A673 (cell line): ENCODE results near the gene AFF2. TPM values are rescaled to one million over a fixed set of nuclear protein-coding genes. Genes with fewer than 3 reads are reported as not detected.

Experiments used
- BruUV-seq: library from RNA; stranded (reverse); fragments of 400-500 nt; replicated peaks from 2 replicates; lab custom pipeline; 2021; lab: Mats Ljungman, UMichigan
- CTCF ChIA-PET: fragments of 300-600 bp; sonication (Branson Sonifier 250); formaldehyde crosslinking; loops from one replicate; lab custom pipeline; 2022; ENCODE audit warnings: antibody characterized with exemption; lab: Charles Lee
- POLR2A ChIA-PET: fragments of 300-600 bp; sonication (Branson Sonifier 250); formaldehyde crosslinking; loops from one replicate; lab custom pipeline; 2022; ENCODE audit warnings: antibody characterized with exemption; ENCODE audit not compliant: low non-redundant PET; lab: Charles Lee
- DNase-seq: peaks from one replicate; pipeline ENCODE4 v3.0.0-alpha.2; 2015; ENCODE audit warnings: low spot score
- H3K27ac ChIP-seq: fragments of 200-600 bp; sonication (generic); 2 replicates; pipeline ENCODE4 v1.5.1; 2016; ENCODE audit warnings: mixed run types, low read depth, mild to moderate bottlenecking, mixed read lengths, antibody characterized with exemption, low read length; ENCODE audit not compliant: poor library complexity, severe bottlenecking
- H3K27me3 ChIP-seq: fragments of 200-600 bp; sonication (generic); replicated peaks from 2 replicates; pipeline ENCODE4 v1.6.1; 2017; ENCODE audit warnings: mixed run types, low read depth, mild to moderate bottlenecking, mixed read lengths, antibody characterized with exemption, low read length; ENCODE audit not compliant: insufficient read depth, poor library complexity
- H3K36me3 ChIP-seq: fragments of 200-600 bp; sonication (generic); 2 replicates; pipeline ENCODE4 v1.6.1; 2016; ENCODE audit warnings: mixed run types, mild to moderate bottlenecking, mixed read lengths, antibody characterized with exemption, low read length; ENCODE audit not compliant: insufficient read depth, poor library complexity, severe bottlenecking
- H3K4me1 ChIP-seq: fragments of 200-600 bp; sonication (generic); 2 replicates; pipeline ENCODE4 v1.6.1; 2017; ENCODE audit warnings: mixed run types, mild to moderate bottlenecking, mixed read lengths, antibody characterized with exemption, low read length; ENCODE audit not compliant: insufficient read depth, poor library complexity, severe bottlenecking
- H3K4me3 ChIP-seq: fragments of 200-600 bp; sonication (generic); 2 replicates; pipeline ENCODE4 v1.5.1; 2016; ENCODE audit warnings: low read depth, mixed run types, mild to moderate bottlenecking, mixed read lengths, low read length; ENCODE audit not compliant: poor library complexity, severe bottlenecking
- H3K9me3 ChIP-seq: fragments of 200-600 bp; sonication (generic); 2 replicates; pipeline ENCODE4 v1.6.1; 2016; ENCODE audit warnings: mixed run types, low read depth, mild to moderate bottlenecking, mixed read lengths, antibody characterized with exemption, low read length; ENCODE audit not compliant: poor library complexity, severe bottlenecking
- CTCF ChIP-seq: fragments of 300-800, 200-600 bp; sonication (generic); conservative IDR thresholded peaks from 2 replicates; pipeline ENCODE4 v1.5.1; 2017; ENCODE audit warnings: low read depth, mild to moderate bottlenecking, antibody characterized with exemption, low read length, moderate library complexity, mixed read lengths
- EZH2 ChIP-seq: fragments of 200-600 bp; sonication (generic); IDR thresholded peaks from 2 replicates; pipeline ENCODE4 v1.6.1; 2017; ENCODE audit warnings: borderline replicate concordance, low read depth, mild to moderate bottlenecking, mixed read lengths, antibody characterized with exemption, low read length; ENCODE audit not compliant: poor library complexity, severe bottlenecking
- intact Hi-C: fragments of 100-400 bp; cut with micrococcal nuclease; formaldehyde crosslinking; loops from one replicate; pipeline ENCODE4 v1.10.0; 2022; ENCODE audit not compliant: unreplicated experiment
- total RNA-seq: library from RNA; stranded (reverse); gene quantifications from 2 replicates; pipeline ENCODE4 v1.2.3, GENCODE V29; 2021

The AFF2 gene
- total RNA-seq, 1 experiment from 2014 or later = not detected

- CTCF ChIA-PET = no interaction called here
- no peaks in the 10 kb centered on the region for H3K9me3 ChIP-seq
- no peaks in the 10 kb centered on the region for H3K27me3 ChIP-seq
- H3K4me1 ChIP-seq = no peaks in the 10 kb centered on the region
- no TSS peak for BruUV-seq
- H3K36me3 ChIP-seq = no peaks in the 10 kb centered on the region
- TF ChIP-seq EZH2 = no peak
- no peak for TF ChIP-seq CTCF
- POLR2A ChIA-PET = no interaction called here
- intact Hi-C loops = no loop called here
- H3K4me3 ChIP-seq = no peak overlapping the region
- no peak overlapping the region for H3K27ac ChIP-seq
- no peak for DNase-seq
Measured at GRCh38 chrX:148609515-148610327, 109.3 kb downstream of the AFF2 start.

- BruUV-seq = no TSS peak
- Histone ChIP-seq H3K4me1 (no peaks in the 10 kb centered on the region), H3K9me3 (no peaks in the 10 kb centered on the region), H3K27ac (no peak overlapping the region), H3K36me3 (no peaks in the 10 kb centered on the region), H3K4me3 (no peak overlapping the region), H3K27me3 (no peaks in the 10 kb centered on the region)
- TF ChIP-seq EZH2 (no peak), CTCF (no peak)
- intact Hi-C loops = no loop called here
- DNase-seq = no peak
- ChIA-PET POLR2A (no interaction called here), CTCF (no interaction called here)
Measured at GRCh38 chrX:148610328-148610698, 109.9 kb downstream of the AFF2 start.

GRCh38 chrX:148611993-148612392 is 111.6 kb downstream of the AFF2 start:
- TF ChIP-seq EZH2 = no peak
- H3K36me3 ChIP-seq = no peaks in the 10 kb centered on the region
- H3K4me1 ChIP-seq = no peaks in the 10 kb centered on the region
- DNase-seq = no peak
- ChIA-PET POLR2A (no interaction called here), CTCF (no interaction called here)
- no TSS peak for BruUV-seq
- intact Hi-C loops = no loop called here
- H3K9me3 ChIP-seq = no peaks in the 10 kb centered on the region
- H3K27ac ChIP-seq = no peak overlapping the region
- H3K27me3 ChIP-seq = no peaks in the 10 kb centered on the region
- no peak overlapping the region for H3K4me3 ChIP-seq

- H3K4me3 ChIP-seq = no peak overlapping the region
Measured at GRCh38 chrX:148612431-148612830, 112.0 kb downstream of the AFF2 start.

More at GRCh38 chrX:148612431-148612830, 112.0 kb downstream of the AFF2 start:
- no TSS peak for BruUV-seq
- intact Hi-C loops = no loop called here
- no peaks in the 10 kb centered on the region for H3K9me3 ChIP-seq
- H3K27me3 ChIP-seq = no peaks in the 10 kb centered on the region
- no peaks in the 10 kb centered on the region for H3K36me3 ChIP-seq
- ChIA-PET POLR2A (no interaction called here), CTCF (no interaction called here)
- DNase-seq = no peak
- no peaks in the 10 kb centered on the region for H3K4me1 ChIP-seq
- no peak overlapping the region for H3K27ac ChIP-seq
- no peak for TF ChIP-seq EZH2
- no peak for TF ChIP-seq CTCF
